Measurements from ENCODE around the gene PNMA6A. TPM values are rescaled to one million over a fixed set of nuclear protein-coding genes. Genes with fewer than 3 reads are reported as not detected.

Gene PNMA6A
- total RNA-seq, result 1.4 and 2.1 TPM in 2 replicates

DNA sequence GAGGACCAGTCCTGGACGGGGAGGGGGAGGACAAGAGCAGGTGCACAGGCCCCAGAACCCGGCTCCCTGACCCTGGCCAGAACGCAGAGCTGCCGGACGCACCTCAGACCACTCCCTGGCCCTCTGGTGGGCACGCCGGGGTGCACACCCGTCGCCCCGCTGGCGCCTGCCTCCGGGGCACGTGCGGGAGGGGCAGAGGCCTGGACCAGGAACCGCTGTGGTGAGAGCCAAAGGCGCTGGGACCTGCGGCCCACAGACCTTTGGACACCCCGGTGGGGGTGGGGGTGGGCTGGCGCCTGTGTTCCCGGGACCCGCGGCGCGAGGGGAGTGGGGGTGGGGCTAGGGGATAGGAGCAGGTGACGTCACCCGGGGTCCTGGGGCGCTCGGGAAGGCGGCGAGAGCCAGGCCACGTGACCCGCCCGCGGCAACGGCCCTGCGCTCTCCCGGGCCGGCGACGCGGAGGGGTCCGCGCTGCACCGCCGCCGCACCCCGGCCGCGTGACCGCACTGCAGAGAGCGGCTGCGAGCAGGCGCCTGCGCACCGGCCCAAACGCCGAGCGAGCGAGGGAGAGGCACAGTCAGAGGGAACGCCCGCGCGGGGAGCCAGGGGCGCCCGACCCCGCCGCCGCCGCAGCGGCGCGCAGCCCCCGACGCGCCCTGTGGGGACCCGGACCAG, at the start of gene PNMA6A:
Gene PNMA6A (plus strand): TSS at position 546 of the 675 bp plus-strand sequence. CDS start 609 bp downstream, outside the sequence.

DNA sequence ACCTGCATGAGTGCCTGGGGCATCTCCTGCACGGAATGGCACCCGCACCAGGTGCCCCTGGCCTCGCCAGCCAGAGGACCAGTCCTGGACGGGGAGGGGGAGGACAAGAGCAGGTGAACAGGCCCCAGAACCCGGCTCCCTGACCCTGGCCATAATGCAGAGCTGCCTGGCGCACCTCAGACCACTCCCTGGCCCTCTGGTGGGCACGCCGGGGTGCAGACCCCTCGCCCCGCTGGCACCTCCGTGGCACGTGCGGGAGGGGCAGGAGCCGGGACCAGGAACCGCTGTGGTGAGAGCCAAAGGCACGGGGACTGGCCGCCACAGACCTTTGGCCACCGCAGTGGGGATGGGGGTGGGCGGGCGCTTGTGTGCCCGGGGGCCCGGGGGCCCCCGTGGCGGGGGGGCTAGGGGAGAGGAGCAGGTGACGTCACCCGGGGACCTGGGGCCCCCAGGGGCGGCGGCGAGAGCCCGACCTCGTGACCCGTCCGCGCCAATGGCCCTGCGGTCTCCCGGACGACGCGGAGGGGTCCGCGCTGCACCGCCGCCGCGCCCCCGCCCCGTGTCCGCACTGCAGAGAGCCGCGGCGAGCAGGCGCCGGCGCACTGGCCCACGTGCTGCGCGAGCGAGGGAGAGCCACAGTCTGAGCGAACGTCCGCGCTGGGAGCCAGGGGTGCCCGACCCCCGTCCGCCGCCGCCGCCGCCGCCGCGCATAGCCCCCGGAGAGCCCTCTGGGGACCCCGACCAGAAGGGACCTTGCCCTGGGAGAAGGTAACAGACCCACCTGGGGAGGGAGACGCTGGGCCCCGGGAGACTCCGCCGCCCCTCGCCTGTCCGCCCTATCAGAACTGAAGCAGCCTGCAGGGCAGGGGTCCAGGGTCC, 16.1 kb upstream of the PNMA6A start, which contains the start of gene PNMA3:
Gene PNMA3 (plus strand): TSS at position 600 of the 879 bp plus-strand sequence. CDS start 586 bp downstream, outside the sequence.

Other genes starting within 250 kb of the PNMA6A start
- 36.6 and 55.8 TPM in 2 replicates for gene CETN2, start 241.7 kb upstream of the PNMA6A start, total RNA-seq
- gene NSDHL, start 241.4 kb upstream of the PNMA6A start, total RNA-seq, result 13.7 and 18.4 TPM in 2 replicates
- gene ZNF185, start 174.4 kb upstream of the PNMA6A start, total RNA-seq, result 0.94 and 1.7 TPM in 2 replicates
- gene PNMA5, start 78.3 kb upstream of the PNMA6A start, total RNA-seq, result not detected in 2 replicates
- gene PNMA3, start 16.0 kb upstream of the PNMA6A start, total RNA-seq, result 0.16 and 0.26 TPM in 2 replicates
- gene MAGEA1, start 106.8 kb downstream of the PNMA6A start, total RNA-seq, result not detected in 2 replicates
- gene PNMA6F, start 249.3 kb downstream of the PNMA6A start, total RNA-seq, result not detected in 2 replicates